Lower leg skin (tissue), 3 donors: Measurements from ENCODE around the gene SCRN2.

Experiments
- CTCF ChIP-seq, 3 donors: fragments of 450-650 bp; IDR thresholded peaks; one replicate each; pipeline ENCODE4 v1.5.1; 2016; ENCODE audit warnings: antibody characterized with exemption in 3 of 3, mild to moderate bottlenecking in 3 of 3, moderate library complexity in 2 of 3
- POLR2A ChIP-seq, 2 donors: fragments of 450-650 bp; IDR thresholded peaks; one replicate each; pipeline ENCODE4 v1.6.1; 2016 to 2017; ENCODE audit warnings: antibody characterized with exemption in 2 of 2, mild to moderate bottlenecking in 1 of 2, moderate library complexity in 1 of 2

- TF ChIP-seq POLR2A (IDR thresholded peaks at IDR 0.05) = no peak
- TF ChIP-seq CTCF (IDR thresholded peaks at IDR 0.05) = peak in 1 of 3 donors; percentile 98
Measured at GRCh38 chr17:47840742-47841487, at the start of gene SCRN2.
